Kidney (tissue), 14 donors: ENCODE results near the gene ICA1. TPM values are rescaled to one million over a fixed set of nuclear protein-coding genes. Genes with fewer than 3 reads are reported as not detected.

Source experiments
- DNase-seq, 5 donors: peaks; one replicate each; pipeline ENCODE4 v3.0.0-alpha.2; 2013 to 2020
- FAIRE-seq: peaks from 2 replicates; lab custom pipeline; 2012; peaks lifted over from hg19 to GRCh38; lab: Jason Lieb, UNC
- H3K27ac ChIP-seq, 2 donors: one replicate each; pipeline ENCODE4 v1.7.0; 2013; ENCODE audit warnings: low read depth in 2 of 2, low read length in 2 of 2, inconsistent platforms in 1 of 2
- H3K27me3 ChIP-seq: one replicate; pipeline ENCODE4 v1.7.1; 2013; ENCODE audit warnings: low read length, inconsistent platforms; ENCODE audit not compliant: control insufficient read depth, insufficient read depth
- H3K36me3 ChIP-seq, 3 donors: one replicate each; pipeline versions ENCODE4 v1.7.0 to v1.7.1; 2013; ENCODE audit warnings: low read length in 3 of 3, control low read depth in 1 of 3, inconsistent platforms in 1 of 3; ENCODE audit not compliant: insufficient read depth in 3 of 3, control insufficient read depth in 2 of 3
- H3K4me1 ChIP-seq, 3 donors: one replicate each; pipeline versions ENCODE4 v1.7.0 to v1.7.1; 2013; ENCODE audit warnings: low read length in 3 of 3, inconsistent platforms in 1 of 3, low read depth in 1 of 3; ENCODE audit not compliant: control insufficient read depth in 2 of 3, insufficient read depth in 2 of 3
- H3K4me3 ChIP-seq, 3 donors: one replicate each; pipeline versions ENCODE4 v1.7.0 to v1.8.1; 2013; ENCODE audit warnings: low read length in 3 of 3, control low read depth in 1 of 3, inconsistent platforms in 1 of 3
- H3K9ac ChIP-seq, 3 donors: one replicate each; pipeline versions ENCODE4 v1.7.0 to v1.7.1; 2013; ENCODE audit warnings: low read length in 3 of 3, control low read depth in 1 of 3, inconsistent platforms in 1 of 3
- H3K9me3 ChIP-seq, 3 donors: one replicate each; pipeline versions ENCODE4 v1.7.0 to v1.7.1; 2013; ENCODE audit warnings: low read length in 3 of 3, control low read depth in 1 of 3, inconsistent platforms in 1 of 3; ENCODE audit not compliant: control insufficient read depth in 2 of 3, insufficient read depth in 1 of 3
- intact Hi-C: fragments of 100-400 bp; cut with DNase I; formaldehyde crosslinking; loops from one replicate; pipeline ENCODE4 v1.11.1; 2022
- polyA plus RNA-seq: library from polyadenylated mRNA; stranded (reverse); fragments of 350-450 nt; fragmentation: Illumina TruSeq; extraction: RNeasy Lipid Tissue Mini Kit (QIAGEN cat#74804); gene quantifications from one replicate; pipeline ENCODE4 v1.2.3, GENCODE V29; 2014; ENCODE audit warnings: low read depth, low replicate concordance; ENCODE audit not compliant: insufficient read depth
- total RNA-seq: library from RNA; stranded (reverse); fragmentation: NEBNext Ultra II Directional; extraction: Animal tissue kit (Norgen Biotek cat#: 25700); gene quantifications from one replicate; pipeline ENCODE4 v1.2.1, GENCODE V29; 2021
- TF ChIP-seq, protein P1 (sequence below): IDR thresholded peaks from 3 replicates; pipeline ENCODE4 v1.5.1; 2012; ENCODE audit warnings: mild to moderate bottlenecking, moderate library complexity, borderline replicate concordance; ENCODE audit not compliant: insufficient read depth; ENCODE audit errors: extremely low read depth
- donor health status: control.
- donor health status: control.
- donor health status: control.
- donor health status: control.
- donor health status: control.
- donor health status: DM: yes; HTN: yes; CAD: no.
- donor health status: Normal renal cell carcinoma (clear cell type).

ICA1 gene
- total and polyA plus RNA-seq, 2 donors from 2014 or later: 24.2 to 41.8 TPM

GRCh38 chr7:8254215-8254614, 7.8 kb downstream of the ICA1 start:
- H3K27me3 ChIP-seq: no peaks in the 10 kb centered on the region
- TF ChIP-seq, protein P1, sequence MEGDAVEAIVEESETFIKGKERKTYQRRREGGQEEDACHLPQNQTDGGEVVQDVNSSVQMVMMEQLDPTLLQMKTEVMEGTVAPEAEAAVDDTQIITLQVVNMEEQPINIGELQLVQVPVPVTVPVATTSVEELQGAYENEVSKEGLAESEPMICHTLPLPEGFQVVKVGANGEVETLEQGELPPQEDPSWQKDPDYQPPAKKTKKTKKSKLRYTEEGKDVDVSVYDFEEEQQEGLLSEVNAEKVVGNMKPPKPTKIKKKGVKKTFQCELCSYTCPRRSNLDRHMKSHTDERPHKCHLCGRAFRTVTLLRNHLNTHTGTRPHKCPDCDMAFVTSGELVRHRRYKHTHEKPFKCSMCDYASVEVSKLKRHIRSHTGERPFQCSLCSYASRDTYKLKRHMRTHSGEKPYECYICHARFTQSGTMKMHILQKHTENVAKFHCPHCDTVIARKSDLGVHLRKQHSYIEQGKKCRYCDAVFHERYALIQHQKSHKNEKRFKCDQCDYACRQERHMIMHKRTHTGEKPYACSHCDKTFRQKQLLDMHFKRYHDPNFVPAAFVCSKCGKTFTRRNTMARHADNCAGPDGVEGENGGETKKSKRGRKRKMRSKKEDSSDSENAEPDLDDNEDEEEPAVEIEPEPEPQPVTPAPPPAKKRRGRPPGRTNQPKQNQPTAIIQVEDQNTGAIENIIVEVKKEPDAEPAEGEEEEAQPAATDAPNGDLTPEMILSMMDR: no peak
- no peaks in the 10 kb centered on the region for H3K9me3 ChIP-seq
- FAIRE-seq (no peak), DNase-seq (no peak)
- intact Hi-C loops: no loop called here
- no peaks in the 10 kb centered on the region for H3K4me1 ChIP-seq
- H3K4me3 ChIP-seq: no peak overlapping the region
- no peak overlapping the region for H3K27ac ChIP-seq
- H3K36me3 ChIP-seq: no peaks in the 10 kb centered on the region
- no peak overlapping the region for H3K9ac ChIP-seq

- DNase-seq (no peak), FAIRE-seq (no peak)
- no peak overlapping the region for H3K27ac ChIP-seq
- TF ChIP-seq, protein P1: no peak
- H3K9me3 ChIP-seq: no peaks in the 10 kb centered on the region
- intact Hi-C loops: no loop called here
- no peaks in the 10 kb centered on the region for H3K4me1 ChIP-seq
- no peak overlapping the region for H3K9ac ChIP-seq
- H3K27me3 ChIP-seq: no peaks in the 10 kb centered on the region
- no peaks in the 10 kb centered on the region for H3K36me3 ChIP-seq
- H3K4me3 ChIP-seq: no peak overlapping the region
Measured at GRCh38 chr7:8251195-8251594, 10.8 kb downstream of the ICA1 start.

GRCh38 chr7:8250547-8250946, 11.4 kb downstream of the ICA1 start:
- no peaks in the 10 kb centered on the region for H3K36me3 ChIP-seq
- H3K27ac ChIP-seq: no peak overlapping the region
- no peaks in the 10 kb centered on the region for H3K4me1 ChIP-seq
- H3K9me3 ChIP-seq: no peaks in the 10 kb centered on the region
- no peak overlapping the region for H3K4me3 ChIP-seq
- TF ChIP-seq, protein P1: no peak
- DNase-seq (no peak), FAIRE-seq (no peak)
- intact Hi-C loops: no loop called here
- H3K9ac ChIP-seq: no peak overlapping the region
- H3K27me3 ChIP-seq: no peaks in the 10 kb centered on the region

DNA sequence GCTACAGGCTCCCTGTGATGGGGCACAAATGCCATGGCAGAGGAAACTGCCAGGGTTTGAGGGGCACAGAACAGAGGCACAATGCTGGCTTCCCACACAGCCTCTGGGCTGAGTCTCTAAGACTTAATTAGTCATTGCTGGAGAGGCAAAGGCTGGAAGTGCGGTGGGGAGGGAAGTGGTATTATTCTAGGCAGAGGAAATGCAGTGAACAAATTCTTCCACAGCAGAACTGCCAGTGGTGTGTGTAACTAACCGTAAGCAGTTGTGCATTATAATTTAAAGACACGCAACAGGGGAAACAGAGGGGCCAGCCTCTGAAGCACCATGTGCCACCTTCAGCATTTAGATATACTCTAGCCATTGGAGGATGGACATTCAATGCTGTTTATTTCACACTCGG, 12.8 kb downstream of the ICA1 start:
- FAIRE-seq (no peak), DNase-seq (no peak)
- TF ChIP-seq, protein P1: no peak
- Histone ChIP-seq H3K36me3 (no peaks in the 10 kb centered on the region), H3K4me3 (no peak overlapping the region), H3K9me3 (no peaks in the 10 kb centered on the region), H3K27ac (no peak overlapping the region), H3K9ac (no peak overlapping the region), H3K27me3 (no peaks in the 10 kb centered on the region), H3K4me1 (no peaks in the 10 kb centered on the region)
- intact Hi-C loops: no loop called here
